HEK293 (cell line): ENCODE results near the gene PBX3.
A peak's percentile ranks its signal among the peaks of the same experiment; 100 is the strongest.

Experiments used
- GLIS2 ChIP-seq: fragments of 450-650 bp; formaldehyde crosslinking; IDR thresholded peaks from 2 replicates; pipeline ENCODE4 v1.5.1; 2016; ENCODE audit warnings: missing biosample characterization, missing genetic modification characterization
- HOXA7 ChIP-seq: sonication (generic); formaldehyde crosslinking; IDR thresholded peaks from 2 replicates; pipeline ENCODE4 v1.8.1; 2022; ENCODE audit warnings: missing genetic modification reagents, borderline replicate concordance
- REPIN1 ChIP-seq: fragments of 450-650 bp; formaldehyde crosslinking; IDR thresholded peaks from 2 replicates; pipeline ENCODE4 v1.5.1; 2017; ENCODE audit warnings: missing biosample characterization, missing genetic modification characterization, low read depth
- SP3 ChIP-seq: fragments of 450-650 bp; formaldehyde crosslinking; IDR thresholded peaks from 2 replicates; pipeline ENCODE4 v1.5.1; 2016; ENCODE audit warnings: missing biosample characterization, missing genetic modification characterization
- TRIM28 ChIP-seq: IDR thresholded peaks from 2 replicates; pipeline ENCODE4 v1.6.1; 2011; ENCODE audit warnings: low read length, control low read depth, borderline replicate concordance
- ZBTB1 ChIP-seq: fragments of 450-650 bp; formaldehyde crosslinking; IDR thresholded peaks from 2 replicates; pipeline ENCODE4 v1.5.1; 2016; ENCODE audit warnings: missing biosample characterization, missing genetic modification characterization
- ZBTB7A ChIP-seq: fragments of 450-650 bp; formaldehyde crosslinking; IDR thresholded peaks from 2 replicates; pipeline ENCODE4 v1.5.1; 2016; ENCODE audit warnings: low read depth, missing biosample characterization, missing genetic modification characterization
- ZFP37 ChIP-seq: fragments of 450-650 bp; formaldehyde crosslinking; IDR thresholded peaks from 2 replicates; pipeline ENCODE4 v1.5.1; 2016; ENCODE audit warnings: missing biosample characterization, missing genetic modification characterization
- ZFP41 ChIP-seq: fragments of 450-650 bp; formaldehyde crosslinking; IDR thresholded peaks from 2 replicates; pipeline ENCODE4 v1.5.1; 2016; ENCODE audit warnings: missing biosample characterization, missing genetic modification characterization, borderline replicate concordance
- ZNF2 ChIP-seq: fragments of 450-650 bp; formaldehyde crosslinking; IDR thresholded peaks from 2 replicates; pipeline ENCODE4 v1.5.1; 2016; ENCODE audit warnings: missing biosample characterization, missing genetic modification characterization
- ZNF221 ChIP-seq: fragments of 450-650 bp; formaldehyde crosslinking; IDR thresholded peaks from 2 replicates; pipeline ENCODE4 v1.5.1; 2017; ENCODE audit warnings: missing biosample characterization, missing genetic modification characterization, borderline replicate concordance
- ZNF354C ChIP-seq: fragments of 450-650 bp; formaldehyde crosslinking; IDR thresholded peaks from 2 replicates; pipeline ENCODE4 v1.5.1; 2016; ENCODE audit warnings: missing biosample characterization, missing genetic modification characterization, low read depth, borderline replicate concordance
- ZNF530 ChIP-seq: fragments of 450-650 bp; formaldehyde crosslinking; IDR thresholded peaks from 2 replicates; pipeline ENCODE4 v1.5.1; 2016; ENCODE audit warnings: low read depth, missing biosample characterization, missing genetic modification characterization
- ZNF777 ChIP-seq: fragments of 450-650 bp; formaldehyde crosslinking; IDR thresholded peaks from 2 replicates; pipeline ENCODE4 v1.5.1; 2017; ENCODE audit warnings: missing biosample characterization, missing genetic modification characterization, borderline replicate concordance
- TF ChIP-seq, protein P1 (sequence below): fragments of 450-650 bp; formaldehyde crosslinking; conservative IDR thresholded peaks from 2 replicates; pipeline ENCODE4 v1.5.1; 2016; ENCODE audit warnings: low read depth, missing biosample characterization, missing genetic modification characterization
- TF ChIP-seq, protein P2 (sequence below): fragments of 450-650 bp; formaldehyde crosslinking; IDR thresholded peaks from 2 replicates; pipeline ENCODE4 v1.5.1; 2016; ENCODE audit warnings: missing biosample characterization, missing genetic modification characterization
- TF ChIP-seq, protein P3 (sequence below): fragments of 450-650 bp; formaldehyde crosslinking; IDR thresholded peaks from 2 replicates; pipeline ENCODE4 v1.5.1; 2016; ENCODE audit warnings: missing biosample characterization, missing genetic modification characterization
- TF ChIP-seq, protein P4 (sequence below): fragments of 450-650 bp; formaldehyde crosslinking; IDR thresholded peaks from 2 replicates; pipeline ENCODE4 v1.5.1; 2016; ENCODE audit warnings: missing biosample characterization, missing genetic modification characterization, borderline replicate concordance
- TF ChIP-seq, protein P5 (sequence below): fragments of 450-650 bp; formaldehyde crosslinking; IDR thresholded peaks from 2 replicates; pipeline ENCODE4 v1.5.1; 2016; ENCODE audit warnings: missing biosample characterization, missing genetic modification characterization, borderline replicate concordance
- TF ChIP-seq, protein P6 (sequence below): fragments of 450-650 bp; formaldehyde crosslinking; IDR thresholded peaks from 2 replicates; pipeline ENCODE4 v1.5.1; 2016; ENCODE audit warnings: missing biosample characterization, missing genetic modification characterization, low read depth

PBX3 gene

DNA sequence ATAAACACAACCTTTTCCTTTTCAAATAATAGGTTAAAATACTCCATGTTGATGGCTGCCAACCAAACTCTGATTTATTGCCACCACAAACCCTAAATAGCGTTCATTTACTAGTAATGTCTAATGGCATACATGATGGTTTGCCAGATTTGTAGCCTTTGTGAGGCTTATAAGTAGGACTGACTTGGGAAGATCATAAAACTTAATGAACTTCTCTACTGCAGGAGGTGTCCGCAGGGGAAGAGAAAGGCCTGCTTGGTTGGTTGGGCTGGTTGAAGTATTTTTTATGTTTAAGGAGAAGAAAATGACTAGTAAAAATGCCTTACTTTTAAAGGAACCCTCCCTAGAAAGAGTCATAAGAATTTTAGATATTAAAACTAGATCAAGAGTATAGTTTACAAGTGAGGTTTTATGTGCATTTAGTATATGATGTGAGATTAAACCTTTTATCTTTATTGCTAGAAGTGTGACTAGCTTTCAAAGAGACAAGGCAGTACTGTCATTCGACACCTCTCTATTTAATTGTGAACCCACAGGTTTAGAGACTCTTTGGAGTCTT lies 5.0 kb downstream of the PBX3 start (continued):
- TF ChIP-seq SP3 (no peak), ZBTB7A (no peak), GLIS2 (tag by site-specific recombination) (no peak), REPIN1 (tag by site-specific recombination) (no peak), ZNF354C (tag by site-specific recombination) (no peak), HOXA7 (no peak), ZBTB1 (tag by site-specific recombination) (no peak), ZNF777 (tag by site-specific recombination) (no peak), ZNF221 (tag by site-specific recombination) (no peak), ZNF530 (tag by site-specific recombination) (no peak), ZFP41 (no peak), ZFP37 (tag by site-specific recombination) (no peak), TRIM28 (no peak), ZNF2 (tag by site-specific recombination) (0 out of 2 replicates have a peak, but pooled peaks have one; percentile 13)
- TF ChIP-seq, protein P1, sequence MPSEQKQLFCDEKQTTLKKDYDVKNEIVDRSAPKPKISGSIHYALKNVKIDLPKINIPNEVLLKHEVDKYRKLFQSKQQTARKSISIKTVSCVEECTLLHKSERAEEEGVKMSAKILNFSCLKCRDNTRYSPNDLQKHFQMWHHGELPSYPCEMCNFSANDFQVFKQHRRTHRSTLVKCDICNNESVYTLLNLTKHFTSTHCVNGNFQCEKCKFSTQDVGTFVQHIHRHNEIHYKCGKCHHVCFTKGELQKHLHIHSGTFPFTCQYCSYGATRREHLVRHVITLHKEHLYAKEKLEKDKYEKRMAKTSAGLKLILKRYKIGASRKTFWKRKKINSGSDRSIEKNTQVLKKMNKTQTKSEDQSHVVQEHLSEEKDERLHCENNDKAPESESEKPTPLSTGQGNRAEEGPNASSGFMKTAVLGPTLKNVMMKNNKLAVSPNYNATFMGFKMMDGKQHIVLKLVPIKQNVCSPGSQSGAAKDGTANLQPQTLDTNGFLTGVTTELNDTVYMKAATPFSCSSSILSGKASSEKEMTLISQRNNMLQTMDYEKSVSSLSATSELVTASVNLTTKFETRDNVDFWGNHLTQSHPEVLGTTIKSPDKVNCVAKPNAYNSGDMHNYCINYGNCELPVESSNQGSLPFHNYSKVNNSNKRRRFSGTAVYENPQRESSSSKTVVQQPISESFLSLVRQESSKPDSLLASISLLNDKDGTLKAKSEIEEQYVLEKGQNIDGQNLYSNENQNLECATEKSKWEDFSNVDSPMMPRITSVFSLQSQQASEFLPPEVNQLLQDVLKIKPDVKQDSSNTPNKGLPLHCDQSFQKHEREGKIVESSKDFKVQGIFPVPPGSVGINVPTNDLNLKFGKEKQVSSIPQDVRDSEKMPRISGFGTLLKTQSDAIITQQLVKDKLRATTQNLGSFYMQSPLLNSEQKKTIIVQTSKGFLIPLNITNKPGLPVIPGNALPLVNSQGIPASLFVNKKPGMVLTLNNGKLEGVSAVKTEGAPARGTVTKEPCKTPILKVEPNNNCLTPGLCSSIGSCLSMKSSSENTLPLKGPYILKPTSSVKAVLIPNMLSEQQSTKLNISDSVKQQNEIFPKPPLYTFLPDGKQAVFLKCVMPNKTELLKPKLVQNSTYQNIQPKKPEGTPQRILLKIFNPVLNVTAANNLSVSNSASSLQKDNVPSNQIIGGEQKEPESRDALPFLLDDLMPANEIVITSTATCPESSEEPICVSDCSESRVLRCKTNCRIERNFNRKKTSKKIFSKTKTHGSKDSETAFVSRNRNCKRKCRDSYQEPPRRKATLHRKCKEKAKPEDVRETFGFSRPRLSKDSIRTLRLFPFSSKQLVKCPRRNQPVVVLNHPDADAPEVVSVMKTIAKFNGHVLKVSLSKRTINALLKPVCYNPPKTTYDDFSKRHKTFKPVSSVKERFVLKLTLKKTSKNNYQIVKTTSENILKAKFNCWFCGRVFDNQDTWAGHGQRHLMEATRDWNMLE: no peak
- TF ChIP-seq, protein P2, sequence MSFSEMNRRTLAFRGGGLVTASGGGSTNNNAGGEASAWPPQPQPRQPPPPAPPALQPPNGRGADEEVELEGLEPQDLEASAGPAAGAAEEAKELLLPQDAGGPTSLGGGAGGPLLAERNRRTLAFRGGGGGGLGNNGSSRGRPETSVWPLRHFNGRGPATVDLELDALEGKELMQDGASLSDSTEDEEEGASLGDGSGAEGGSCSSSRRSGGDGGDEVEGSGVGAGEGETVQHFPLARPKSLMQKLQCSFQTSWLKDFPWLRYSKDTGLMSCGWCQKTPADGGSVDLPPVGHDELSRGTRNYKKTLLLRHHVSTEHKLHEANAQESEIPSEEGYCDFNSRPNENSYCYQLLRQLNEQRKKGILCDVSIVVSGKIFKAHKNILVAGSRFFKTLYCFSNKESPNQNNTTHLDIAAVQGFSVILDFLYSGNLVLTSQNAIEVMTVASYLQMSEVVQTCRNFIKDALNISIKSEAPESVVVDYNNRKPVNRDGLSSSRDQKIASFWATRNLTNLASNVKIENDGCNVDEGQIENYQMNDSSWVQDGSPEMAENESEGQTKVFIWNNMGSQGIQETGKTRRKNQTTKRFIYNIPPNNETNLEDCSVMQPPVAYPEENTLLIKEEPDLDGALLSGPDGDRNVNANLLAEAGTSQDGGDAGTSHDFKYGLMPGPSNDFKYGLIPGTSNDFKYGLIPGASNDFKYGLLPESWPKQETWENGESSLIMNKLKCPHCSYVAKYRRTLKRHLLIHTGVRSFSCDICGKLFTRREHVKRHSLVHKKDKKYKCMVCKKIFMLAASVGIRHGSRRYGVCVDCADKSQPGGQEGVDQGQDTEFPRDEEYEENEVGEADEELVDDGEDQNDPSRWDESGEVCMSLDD (tag by site-specific recombination): no peak
- TF ChIP-seq, protein P3, sequence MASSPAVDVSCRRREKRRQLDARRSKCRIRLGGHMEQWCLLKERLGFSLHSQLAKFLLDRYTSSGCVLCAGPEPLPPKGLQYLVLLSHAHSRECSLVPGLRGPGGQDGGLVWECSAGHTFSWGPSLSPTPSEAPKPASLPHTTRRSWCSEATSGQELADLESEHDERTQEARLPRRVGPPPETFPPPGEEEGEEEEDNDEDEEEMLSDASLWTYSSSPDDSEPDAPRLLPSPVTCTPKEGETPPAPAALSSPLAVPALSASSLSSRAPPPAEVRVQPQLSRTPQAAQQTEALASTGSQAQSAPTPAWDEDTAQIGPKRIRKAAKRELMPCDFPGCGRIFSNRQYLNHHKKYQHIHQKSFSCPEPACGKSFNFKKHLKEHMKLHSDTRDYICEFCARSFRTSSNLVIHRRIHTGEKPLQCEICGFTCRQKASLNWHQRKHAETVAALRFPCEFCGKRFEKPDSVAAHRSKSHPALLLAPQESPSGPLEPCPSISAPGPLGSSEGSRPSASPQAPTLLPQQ (tag by site-specific recombination): no peak
- TF ChIP-seq, protein P4, sequence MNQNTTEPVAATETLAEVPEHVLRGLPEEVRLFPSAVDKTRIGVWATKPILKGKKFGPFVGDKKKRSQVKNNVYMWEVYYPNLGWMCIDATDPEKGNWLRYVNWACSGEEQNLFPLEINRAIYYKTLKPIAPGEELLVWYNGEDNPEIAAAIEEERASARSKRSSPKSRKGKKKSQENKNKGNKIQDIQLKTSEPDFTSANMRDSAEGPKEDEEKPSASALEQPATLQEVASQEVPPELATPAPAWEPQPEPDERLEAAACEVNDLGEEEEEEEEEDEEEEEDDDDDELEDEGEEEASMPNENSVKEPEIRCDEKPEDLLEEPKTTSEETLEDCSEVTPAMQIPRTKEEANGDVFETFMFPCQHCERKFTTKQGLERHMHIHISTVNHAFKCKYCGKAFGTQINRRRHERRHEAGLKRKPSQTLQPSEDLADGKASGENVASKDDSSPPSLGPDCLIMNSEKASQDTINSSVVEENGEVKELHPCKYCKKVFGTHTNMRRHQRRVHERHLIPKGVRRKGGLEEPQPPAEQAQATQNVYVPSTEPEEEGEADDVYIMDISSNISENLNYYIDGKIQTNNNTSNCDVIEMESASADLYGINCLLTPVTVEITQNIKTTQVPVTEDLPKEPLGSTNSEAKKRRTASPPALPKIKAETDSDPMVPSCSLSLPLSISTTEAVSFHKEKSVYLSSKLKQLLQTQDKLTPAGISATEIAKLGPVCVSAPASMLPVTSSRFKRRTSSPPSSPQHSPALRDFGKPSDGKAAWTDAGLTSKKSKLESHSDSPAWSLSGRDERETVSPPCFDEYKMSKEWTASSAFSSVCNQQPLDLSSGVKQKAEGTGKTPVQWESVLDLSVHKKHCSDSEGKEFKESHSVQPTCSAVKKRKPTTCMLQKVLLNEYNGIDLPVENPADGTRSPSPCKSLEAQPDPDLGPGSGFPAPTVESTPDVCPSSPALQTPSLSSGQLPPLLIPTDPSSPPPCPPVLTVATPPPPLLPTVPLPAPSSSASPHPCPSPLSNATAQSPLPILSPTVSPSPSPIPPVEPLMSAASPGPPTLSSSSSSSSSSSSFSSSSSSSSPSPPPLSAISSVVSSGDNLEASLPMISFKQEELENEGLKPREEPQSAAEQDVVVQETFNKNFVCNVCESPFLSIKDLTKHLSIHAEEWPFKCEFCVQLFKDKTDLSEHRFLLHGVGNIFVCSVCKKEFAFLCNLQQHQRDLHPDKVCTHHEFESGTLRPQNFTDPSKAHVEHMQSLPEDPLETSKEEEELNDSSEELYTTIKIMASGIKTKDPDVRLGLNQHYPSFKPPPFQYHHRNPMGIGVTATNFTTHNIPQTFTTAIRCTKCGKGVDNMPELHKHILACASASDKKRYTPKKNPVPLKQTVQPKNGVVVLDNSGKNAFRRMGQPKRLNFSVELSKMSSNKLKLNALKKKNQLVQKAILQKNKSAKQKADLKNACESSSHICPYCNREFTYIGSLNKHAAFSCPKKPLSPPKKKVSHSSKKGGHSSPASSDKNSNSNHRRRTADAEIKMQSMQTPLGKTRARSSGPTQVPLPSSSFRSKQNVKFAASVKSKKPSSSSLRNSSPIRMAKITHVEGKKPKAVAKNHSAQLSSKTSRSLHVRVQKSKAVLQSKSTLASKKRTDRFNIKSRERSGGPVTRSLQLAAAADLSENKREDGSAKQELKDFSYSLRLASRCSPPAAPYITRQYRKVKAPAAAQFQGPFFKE: no peak
- TF ChIP-seq, protein P5, sequence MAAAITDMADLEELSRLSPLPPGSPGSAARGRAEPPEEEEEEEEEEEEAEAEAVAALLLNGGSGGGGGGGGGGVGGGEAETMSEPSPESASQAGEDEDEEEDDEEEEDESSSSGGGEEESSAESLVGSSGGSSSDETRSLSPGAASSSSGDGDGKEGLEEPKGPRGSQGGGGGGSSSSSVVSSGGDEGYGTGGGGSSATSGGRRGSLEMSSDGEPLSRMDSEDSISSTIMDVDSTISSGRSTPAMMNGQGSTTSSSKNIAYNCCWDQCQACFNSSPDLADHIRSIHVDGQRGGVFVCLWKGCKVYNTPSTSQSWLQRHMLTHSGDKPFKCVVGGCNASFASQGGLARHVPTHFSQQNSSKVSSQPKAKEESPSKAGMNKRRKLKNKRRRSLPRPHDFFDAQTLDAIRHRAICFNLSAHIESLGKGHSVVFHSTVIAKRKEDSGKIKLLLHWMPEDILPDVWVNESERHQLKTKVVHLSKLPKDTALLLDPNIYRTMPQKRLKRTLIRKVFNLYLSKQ: no peak
- TF ChIP-seq, protein P6, sequence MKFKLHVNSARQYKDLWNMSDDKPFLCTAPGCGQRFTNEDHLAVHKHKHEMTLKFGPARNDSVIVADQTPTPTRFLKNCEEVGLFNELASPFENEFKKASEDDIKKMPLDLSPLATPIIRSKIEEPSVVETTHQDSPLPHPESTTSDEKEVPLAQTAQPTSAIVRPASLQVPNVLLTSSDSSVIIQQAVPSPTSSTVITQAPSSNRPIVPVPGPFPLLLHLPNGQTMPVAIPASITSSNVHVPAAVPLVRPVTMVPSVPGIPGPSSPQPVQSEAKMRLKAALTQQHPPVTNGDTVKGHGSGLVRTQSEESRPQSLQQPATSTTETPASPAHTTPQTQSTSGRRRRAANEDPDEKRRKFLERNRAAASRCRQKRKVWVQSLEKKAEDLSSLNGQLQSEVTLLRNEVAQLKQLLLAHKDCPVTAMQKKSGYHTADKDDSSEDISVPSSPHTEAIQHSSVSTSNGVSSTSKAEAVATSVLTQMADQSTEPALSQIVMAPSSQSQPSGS (tag by site-specific recombination): no peak
